ENCODE measurements around the gene SLC16A12.
A peak's percentile ranks its signal among the peaks of the same experiment; 100 is the strongest.
"Not testable (repeated sequence)": the region's sequence is repeated elsewhere in the genome, so short reads cannot be mapped to it uniquely, and the experiment has no call there.

Gene SLC16A12

DNA sequence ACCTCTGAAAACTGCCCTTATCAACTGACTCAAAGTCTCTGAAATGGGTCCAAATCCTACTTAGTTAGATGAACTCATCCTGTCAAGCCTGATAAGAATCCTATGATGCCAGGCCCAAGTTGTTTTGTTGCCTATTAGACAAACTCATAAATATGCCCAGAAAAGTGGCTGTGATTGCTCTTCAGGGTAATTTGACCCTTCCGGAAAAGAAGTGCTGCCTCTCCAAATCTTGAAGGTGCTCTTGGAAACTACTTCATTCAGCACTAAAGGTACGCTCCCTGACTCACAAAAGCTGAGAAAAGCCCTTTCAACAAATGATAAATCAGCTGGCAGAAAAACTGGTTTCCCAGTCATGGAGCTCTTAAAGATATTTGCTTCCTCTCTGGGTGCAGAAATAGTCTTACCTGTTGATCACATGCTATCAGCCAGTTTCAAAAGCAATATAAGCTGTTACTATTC, 114.3 kb downstream of the SLC16A12 start:
- no peak for DNase-seq (ENCODE audit: low read depth, low spot score)

DNA sequence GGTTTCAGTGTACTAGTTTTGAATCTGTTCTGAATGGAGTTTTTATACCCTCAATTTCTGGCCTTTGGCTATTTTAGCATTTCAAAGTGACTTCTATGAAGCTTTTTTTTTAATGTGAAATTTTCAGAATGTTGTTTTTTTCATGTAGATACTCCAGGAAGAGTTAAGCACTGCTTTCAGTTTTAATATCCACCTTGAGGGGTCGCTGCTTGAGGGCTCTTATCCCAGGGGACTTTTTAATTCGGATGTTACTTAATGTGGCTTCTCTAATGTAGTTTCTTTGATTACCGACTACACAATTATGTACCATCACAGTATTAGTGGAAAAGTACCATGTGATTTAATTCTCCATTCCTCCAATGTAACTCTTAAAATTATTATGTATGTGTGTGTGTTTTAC, 115.8 kb downstream of the SLC16A12 start:
- no peak for DNase-seq (ENCODE audit: low read depth, low spot score)

DNA sequence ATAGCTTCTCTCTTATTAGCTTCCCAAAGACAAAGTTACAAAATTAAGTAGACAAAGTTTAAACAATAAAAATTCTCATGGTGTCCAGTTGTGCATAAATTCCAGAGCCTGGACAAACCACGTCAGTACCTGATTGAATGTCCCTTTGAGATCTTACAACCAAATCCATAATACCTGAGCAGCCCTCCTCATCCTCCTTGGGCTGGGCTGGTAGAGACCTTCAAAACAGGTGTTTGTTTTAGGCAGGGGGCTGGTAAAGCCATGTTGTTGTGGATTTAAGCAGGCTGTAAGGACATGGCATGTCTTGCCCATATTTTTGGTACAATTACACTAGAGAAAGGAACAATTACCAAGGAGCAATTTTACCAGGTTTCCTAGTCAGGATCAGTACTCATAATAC, 118.9 kb downstream of the SLC16A12 start:
- DNase-seq (ENCODE audit: low read depth, low spot score) = no peak

DNA sequence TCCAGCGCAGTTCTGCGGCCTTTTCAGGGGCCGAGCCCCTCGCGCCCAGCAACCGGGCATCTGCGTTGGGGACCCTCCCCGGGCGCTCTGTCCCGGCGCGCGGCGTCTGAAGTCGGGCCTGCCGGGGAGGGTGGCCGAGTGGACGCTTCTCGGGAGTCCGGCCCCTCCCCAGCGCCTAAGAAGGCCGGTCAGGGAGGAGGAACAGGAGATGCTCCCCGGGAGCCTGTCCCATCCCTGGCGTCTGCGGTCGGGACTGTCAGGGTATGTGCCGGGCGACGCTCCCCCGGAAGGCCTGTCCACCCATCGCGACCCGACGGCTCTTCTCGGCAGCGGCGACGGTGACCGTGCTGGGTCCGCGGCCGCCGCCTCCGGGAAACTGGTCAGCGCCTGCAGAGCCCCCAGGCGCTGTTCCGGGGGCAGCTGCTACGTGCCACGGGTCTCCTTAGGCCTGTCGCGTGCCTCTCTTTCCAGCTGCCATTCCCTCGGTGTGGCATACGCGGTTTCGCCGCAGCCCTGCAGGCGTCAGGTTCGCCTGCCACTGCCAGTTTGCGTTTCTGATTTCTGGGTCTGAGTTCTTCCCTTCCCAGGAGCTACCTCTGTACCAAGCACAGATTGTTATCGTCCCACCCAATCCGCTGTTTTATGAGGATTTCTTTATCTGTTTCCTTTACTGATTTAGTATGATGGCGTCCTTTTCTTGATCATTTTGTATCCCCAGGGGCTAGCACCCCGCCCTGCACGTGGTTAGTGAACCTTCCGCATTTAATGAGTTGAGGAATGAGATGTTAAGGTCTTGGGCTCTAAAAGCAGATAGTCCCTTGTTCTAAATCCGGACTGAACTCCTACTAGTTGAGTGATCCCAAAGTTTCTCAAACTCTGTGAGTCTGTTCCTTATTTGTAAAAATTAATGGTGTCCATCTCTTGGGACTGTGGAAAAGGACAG, 120.2 kb downstream of the SLC16A12 start:
- no peak for DNase-seq (ENCODE audit: low read depth, low spot score)

DNA sequence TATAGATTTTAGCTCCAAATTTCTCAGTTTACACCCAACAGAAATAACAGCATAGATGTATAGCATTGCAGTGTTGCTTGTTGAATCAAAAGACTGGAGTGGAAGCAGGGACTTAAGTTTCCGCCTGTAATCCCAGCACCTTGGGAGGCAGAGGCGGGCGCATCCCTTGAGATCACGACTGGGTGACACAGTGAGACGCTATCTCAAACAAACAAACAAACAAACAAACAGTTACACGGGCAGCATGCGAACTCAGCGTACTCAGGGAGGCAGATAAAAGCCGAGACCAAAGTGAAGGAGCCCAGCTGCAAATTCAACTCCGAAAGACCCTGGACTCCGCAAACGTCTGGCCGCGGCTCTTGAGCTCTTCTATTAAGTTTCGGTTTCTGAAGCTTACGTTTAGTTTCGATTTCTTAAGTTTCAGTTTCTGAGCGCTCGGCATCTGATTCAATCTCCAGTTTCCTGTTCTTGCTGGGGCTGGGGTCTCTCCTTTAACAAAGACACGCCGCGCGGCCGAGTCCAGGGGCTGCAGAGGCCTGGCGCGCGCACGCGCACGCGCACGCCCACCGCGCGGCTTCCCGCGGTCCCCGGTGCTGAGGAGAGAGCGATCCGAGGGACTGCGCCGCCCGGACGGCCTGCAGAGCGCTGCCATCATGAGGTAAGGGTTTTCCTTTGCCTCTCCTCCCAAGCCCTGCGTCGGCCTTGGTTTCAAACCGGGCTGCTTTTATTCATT, 121.1 kb downstream of the SLC16A12 start, which contains the start of gene IFIT5:
Gene IFIT5 (plus strand): TSS at position 423 of the 733 bp plus-strand sequence. CDS start 231 bp downstream, at position 654.
- peak; percentile 23 for DNase-seq (ENCODE audit: low read depth, low spot score)

DNA sequence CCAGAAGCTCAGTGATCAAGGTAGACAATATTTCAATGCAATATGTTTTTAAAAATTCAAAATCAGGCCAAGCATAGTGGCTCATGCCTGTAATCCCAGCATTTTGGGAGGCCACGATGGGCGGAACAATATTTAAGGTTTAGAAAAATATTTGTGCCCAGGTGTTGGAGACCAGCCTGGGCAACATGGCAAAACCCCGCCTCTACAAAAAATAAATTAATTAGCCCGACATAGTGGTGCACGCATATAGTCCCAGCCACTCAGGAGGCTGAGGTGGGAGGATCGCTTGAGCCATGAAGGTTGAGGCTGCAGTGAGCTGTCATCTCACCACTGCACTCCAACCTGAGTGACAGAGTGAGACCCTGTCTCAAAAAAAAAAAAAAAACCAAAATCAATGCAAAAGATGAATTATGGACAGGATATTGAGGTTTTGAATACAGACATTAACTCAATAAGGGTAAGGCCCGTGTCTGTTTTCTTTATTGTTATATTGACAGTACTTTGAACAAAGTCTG, 121.9 kb downstream of the SLC16A12 start:
- DNase-seq (ENCODE audit: low read depth, low spot score) = no peak

DNA sequence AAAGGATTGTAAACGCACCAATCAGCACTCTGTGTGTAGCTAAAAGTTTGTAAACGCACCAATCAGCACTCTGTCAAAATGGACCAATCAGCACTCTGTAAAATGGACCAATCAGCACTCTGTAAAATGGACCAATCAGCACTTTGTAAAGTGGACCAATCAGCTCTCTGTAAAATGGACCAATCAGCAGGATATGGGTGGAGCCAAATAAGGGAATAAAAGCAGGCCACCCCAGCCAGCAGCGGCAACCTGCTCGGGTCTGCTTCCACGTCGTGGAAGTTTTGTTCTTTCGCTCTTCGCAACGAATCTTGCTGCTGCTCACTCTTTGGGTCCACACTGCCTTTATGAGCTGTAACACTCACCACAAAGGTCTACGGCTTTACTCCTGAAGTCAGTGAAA, 123.1 kb downstream of the SLC16A12 start:
- not testable (repeated sequence) for DNase-seq (ENCODE audit: low read depth, low spot score)

DNA sequence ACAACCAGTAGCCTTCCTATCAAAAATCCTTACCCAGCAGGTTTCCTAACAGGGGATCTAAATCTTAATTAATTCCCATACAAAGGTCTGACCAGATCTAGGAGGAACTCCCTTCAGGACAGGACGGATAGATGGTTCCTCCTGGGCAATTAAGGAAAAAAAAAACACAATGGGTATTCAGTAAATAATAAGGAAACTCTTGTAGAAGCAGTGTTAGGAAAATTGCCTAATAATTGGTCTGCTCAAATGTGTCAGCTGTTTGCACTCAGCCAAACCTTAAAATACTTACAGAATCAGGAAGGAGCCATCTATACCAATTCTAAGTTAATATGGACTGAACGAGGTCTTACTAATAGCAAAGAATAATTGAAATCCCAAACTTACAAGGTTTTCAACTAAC, 124.3 kb downstream of the SLC16A12 start:
- not testable (repeated sequence) for DNase-seq (ENCODE audit: low read depth, low spot score)

DNA sequence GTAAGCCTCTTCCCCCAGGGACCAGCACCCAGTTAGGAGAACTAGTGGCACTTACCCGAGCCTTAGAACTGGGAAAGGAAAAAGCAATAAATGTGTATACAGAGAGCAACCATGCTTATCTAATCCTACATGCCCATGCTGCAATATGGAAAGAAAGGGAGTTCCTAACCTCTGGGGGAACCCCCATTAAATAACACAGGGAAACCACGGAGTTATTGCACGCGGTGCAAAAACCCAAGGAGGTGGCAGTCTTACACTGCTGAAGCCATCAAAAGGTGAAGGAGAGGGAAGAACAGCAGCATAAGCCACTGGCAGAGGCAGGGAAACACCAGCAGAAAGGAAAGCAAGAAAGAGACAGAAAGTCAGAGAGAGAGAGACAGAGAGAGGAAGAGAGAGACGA, 124.8 kb downstream of the SLC16A12 start:
- not testable (repeated sequence) for DNase-seq (ENCODE audit: low read depth, low spot score)

DNA sequence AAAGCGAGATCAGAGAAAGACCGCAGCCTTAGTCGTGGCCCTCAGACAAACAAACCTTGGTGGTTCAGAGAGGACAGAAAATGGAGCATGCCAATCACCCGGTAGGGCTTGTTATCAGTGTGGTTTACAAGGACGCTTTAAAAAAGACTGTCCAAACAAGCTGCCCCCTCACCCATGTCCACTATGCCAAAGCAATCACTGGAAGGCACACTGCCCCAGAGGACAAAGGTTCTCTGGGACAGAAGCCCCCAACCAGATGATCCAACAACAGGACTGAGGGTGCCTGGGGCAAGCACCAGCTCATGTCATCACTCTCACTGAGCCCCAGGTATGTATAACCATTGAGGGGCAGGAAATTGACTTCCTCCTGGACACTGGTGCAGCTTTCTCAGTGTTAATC, 126.1 kb downstream of the SLC16A12 start:
- not testable (repeated sequence) for DNase-seq (ENCODE audit: low read depth, low spot score)

DNA sequence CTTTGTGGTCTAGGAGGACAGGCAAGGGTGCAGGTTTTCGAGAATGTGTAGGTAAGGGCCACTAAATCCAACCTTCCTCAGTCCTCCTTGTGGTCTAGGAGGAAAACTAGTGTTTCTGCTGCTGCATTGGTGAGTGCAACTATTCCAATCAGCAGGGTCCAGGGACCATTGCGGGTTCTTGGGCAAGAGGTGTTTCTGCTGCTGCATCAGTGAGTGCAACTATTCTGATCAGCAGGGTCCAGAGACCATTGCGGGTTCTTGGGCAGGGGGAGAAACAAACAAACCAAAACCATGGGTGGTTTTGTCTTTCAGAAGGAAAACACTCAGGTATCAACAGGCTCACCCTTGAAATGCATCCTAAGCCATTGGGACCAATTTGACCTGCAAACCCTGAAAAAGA, 127.6 kb downstream of the SLC16A12 start:
- DNase-seq (ENCODE audit: low read depth, low spot score) = not testable (repeated sequence)

DNA sequence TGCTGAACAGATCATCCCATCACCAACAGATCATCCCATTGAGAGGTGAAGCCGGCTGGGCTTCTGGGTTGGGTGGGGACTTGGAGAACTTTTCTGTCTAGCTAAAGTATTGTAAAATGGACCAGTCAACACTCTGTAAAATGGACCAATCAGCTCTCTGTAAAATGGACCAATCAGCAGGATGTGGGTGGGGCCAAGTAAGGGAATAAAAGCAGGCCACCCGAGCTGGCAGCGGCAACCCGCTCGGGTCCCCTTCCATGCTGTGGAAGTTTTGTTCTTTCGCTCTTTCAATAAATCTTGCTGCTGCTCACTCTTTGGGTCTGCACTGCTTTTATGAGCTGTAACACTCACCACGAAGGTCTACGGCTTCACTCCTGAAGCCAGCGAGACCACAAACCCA, 129.2 kb downstream of the SLC16A12 start:
- DNase-seq (ENCODE audit: low read depth, low spot score) = not testable (repeated sequence)

DNA sequence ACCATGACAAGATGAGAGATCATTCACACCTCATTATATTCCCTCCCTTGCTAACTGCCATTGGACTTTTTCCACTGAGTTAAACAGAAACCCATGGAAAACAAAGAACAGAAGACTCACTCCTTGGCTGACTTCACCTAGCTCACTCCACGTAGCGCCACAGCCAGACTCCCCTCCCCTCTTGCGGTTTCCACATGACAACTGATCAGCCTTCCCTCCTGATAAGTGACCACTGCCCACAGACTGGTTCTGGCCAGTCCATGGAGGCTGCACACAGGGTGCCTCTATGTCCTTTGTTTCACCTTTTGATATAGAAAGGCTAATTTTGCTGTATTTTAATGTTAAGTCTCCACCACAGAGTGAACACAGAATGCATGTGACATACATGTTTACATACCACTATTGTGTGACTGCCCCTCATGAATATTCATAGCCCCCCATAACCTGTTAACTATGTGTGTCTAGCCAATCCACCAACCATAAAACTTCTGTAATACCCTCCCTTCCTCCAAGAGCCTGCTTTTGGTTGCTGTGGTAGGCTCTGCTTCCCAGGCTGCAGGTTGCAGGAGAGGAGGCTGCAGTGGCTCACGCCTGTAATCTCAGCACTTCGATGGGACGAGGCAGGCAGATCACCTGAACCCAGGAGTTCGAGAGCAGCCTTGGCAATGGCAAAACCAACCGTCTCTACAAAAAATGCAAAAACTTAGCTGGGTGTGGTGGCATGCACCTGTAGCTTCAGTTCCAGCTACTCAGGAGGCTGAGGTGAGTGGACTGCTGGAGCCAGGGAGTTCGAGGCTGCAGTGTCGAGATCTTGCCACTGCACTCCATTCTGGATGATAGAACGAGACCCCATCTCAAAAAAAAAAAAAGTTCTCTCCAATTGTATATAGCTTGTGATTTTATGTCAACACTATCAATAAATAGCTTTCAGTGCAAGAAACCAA, 131.0 kb downstream of the SLC16A12 start:
- no peak for DNase-seq (ENCODE audit: low read depth, low spot score)

DNA sequence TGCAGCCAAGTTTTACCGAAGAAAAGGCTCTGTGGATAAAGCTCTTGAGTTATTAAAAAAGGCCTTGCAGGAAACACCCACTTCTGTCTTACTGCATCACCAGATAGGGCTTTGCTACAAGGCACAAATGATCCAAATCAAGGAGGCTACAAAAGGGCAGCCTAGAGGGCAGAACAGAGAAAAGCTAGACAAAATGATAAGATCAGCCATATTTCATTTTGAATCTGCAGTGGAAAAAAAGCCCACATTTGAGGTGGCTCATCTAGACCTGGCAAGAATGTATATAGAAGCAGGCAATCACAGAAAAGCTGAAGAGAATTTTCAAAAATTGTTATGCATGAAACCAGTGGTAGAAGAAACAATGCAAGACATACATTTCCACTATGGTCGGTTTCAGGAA, 132.4 kb downstream of the SLC16A12 start:
- DNase-seq (ENCODE audit: low read depth, low spot score) = no peak

DNA sequence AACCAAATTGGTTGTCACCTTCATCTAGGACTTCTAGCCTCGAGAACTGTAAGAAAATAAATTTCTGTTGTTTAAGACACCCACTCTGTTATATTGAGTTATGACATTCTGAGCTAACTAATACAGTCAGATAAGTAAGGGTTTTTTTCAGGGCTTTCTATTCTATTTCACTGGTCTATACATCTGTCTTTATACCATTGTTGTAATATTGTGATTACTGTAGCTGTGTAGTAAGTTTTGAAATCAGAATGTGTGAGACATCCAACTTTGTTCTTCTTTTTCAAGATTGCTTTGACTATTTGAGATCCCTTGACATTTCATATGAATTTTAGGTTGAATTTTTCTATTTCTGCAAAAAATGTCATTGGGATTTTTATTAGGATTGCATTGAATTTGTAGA, 135.4 kb downstream of the SLC16A12 start:
- DNase-seq (ENCODE audit: low read depth, low spot score) = no peak

DNA sequence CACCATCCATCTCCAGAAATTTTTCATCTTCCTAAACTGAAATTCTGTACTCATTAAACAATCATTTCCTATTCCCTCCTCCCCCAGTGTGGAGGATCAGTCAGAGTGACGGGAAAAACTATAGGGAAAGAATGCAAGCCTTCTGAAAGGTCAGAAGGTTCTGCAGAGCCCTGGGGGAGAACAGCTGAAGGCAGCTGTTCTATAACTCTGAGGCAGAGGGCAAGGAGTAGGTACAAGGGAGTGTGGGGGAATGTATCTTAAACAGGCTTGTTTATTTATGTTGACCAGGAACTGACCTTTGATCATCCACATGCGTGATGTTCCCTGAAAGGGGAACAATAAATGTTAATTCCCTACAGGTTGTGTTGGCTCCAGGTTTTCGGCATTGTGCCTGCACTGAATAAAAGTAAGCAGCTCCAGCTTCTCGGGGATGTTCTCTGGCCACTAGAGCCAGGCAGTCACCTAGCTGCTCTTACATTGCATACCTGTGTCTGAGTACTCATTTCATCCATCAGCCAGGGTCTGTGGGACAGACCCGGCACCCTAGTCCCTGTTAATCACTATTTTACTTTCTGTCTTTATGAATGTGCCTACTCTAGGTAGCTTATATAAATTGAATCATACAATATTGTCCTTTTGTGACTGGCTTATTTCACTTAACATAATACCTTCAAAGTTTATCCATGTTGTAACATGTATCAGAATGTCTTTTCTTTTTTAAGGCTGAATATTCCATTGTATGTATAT, 137.2 kb downstream of the SLC16A12 start:
- DNase-seq (ENCODE audit: low read depth, low spot score) = no peak

DNA sequence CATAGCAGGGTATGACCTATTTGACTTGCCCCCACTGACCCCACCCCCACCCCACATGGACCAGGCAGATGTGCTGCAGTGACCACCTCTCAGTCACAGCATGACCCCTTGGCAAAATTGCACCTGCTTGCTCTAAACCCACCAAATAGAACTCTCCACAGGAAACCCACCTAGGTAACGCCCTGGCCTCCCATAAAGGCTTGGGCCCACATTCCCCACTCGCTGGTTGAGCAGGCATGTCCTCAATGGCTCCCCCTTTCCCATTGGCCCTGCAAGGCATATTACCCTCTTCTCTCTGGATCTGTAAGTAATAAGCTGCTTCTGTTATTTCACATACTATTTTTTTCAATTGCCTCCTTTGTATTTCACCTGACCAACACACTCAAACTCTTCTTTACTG, 140.3 kb downstream of the SLC16A12 start:
- DNase-seq (ENCODE audit: low read depth, low spot score) = no peak

DNA sequence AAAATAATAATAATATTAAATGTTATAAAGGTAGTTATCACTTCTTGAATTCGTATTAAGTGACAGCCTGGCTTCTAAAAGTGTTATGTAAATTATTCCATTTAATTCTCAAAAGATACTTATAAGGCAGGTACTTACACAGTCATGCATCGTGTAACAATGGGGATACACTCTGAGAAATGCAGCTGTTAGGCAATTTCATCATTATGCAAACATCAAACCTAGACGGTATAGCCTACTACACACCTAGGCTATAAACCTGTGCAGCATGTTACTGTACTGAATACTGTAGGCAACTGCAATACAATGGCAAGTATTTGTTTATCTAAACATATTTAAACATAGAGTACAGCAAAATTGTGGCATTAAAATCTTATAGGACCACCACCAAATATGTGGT, 141.5 kb downstream of the SLC16A12 start:
- no peak for DNase-seq (ENCODE audit: low read depth, low spot score)

DNA sequence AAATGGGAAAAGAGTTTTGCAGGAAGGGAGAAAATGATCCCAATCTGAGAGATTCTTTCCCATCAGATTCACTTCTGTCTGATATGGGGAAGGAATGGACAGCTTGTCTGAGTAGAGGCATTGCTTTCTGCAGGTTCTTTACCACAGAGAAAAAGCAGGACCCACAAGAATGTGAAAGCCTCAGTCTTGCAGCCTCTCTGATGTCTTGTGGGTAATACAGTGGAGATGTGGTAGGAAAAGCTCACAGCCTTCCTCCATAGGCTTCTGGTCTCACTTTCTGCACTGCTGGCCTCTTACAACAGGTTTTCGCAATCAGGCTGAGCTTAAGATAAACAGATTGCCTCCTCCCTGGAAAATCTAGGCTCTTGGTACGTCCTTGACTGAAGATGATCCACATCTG, 142.4 kb downstream of the SLC16A12 start:
- DNase-seq (ENCODE audit: low read depth, low spot score) = no peak
